MM.1S (cell line): ENCODE data around the gene BRD9.

Experiments used
- DNase-seq: peaks from one replicate; pipeline ENCODE4 v3.0.0-alpha.2; 2015
- H2AFZ ChIP-seq: fragments of 300-600 bp; sonication (generic); 2 replicates; pipeline ENCODE4 v1.6.0; 2016; ENCODE audit warnings: antibody characterized with exemption, low read length
- H3F3A ChIP-seq: fragments of 300-600 bp; sonication (generic); 2 replicates; pipeline ENCODE4 v1.6.1; 2016; ENCODE audit warnings: mild to moderate bottlenecking, antibody characterized with exemption, low read length, moderate library complexity, mixed read lengths; ENCODE audit not compliant: insufficient read depth
- H3K27ac ChIP-seq: fragments of 300-600 bp; sonication (generic); 2 replicates; pipeline ENCODE4 v1.5.1; 2016; ENCODE audit warnings: mild to moderate bottlenecking, low read length
- H3K27me3 ChIP-seq: fragments of 300-600 bp; sonication (generic); replicated peaks from 2 replicates; pipeline ENCODE4 v1.6.0; 2016; ENCODE audit warnings: low read length; ENCODE audit not compliant: insufficient read depth
- H3K36me3 ChIP-seq: fragments of 300-600 bp; sonication (generic); replicated peaks from 2 replicates; pipeline ENCODE4 v1.6.1; 2016; ENCODE audit warnings: mild to moderate bottlenecking, low read length, mixed read lengths; ENCODE audit not compliant: insufficient read depth
- H3K4me1 ChIP-seq: fragments of 300-600 bp; sonication (generic); 2 replicates; pipeline ENCODE4 v1.6.1; 2016; ENCODE audit warnings: low read length, mixed read lengths
- H3K4me2 ChIP-seq: fragments of 300-600 bp; sonication (generic); 2 replicates; pipeline ENCODE4 v1.6.0; 2016; ENCODE audit warnings: low read depth, low read length
- H3K4me3 ChIP-seq: fragments of 300-600 bp; sonication (generic); 2 replicates; pipeline ENCODE4 v1.5.1; 2016; ENCODE audit warnings: low read length, mixed read lengths
- H3K79me2 ChIP-seq: fragments of 300-600 bp; sonication (generic); 2 replicates; pipeline ENCODE4 v1.6.1; 2016; ENCODE audit warnings: mixed run types, low read length, mixed read lengths
- H3K9ac ChIP-seq: fragments of 300-600 bp; sonication (generic); 2 replicates; pipeline ENCODE4 v1.6.1; 2016; ENCODE audit warnings: low read length, mixed read lengths
- H3K9me2 ChIP-seq: fragments of 300-600 bp; sonication (generic); replicated peaks from 2 replicates; pipeline ENCODE4 v1.6.1; 2016; ENCODE audit warnings: mild to moderate bottlenecking, low read length, mixed read lengths; ENCODE audit not compliant: insufficient read depth
- H3K9me3 ChIP-seq: fragments of 300-600 bp; sonication (generic); replicated peaks from 2 replicates; pipeline ENCODE4 v1.6.1; 2016; ENCODE audit warnings: mild to moderate bottlenecking, low read length, mixed read lengths; ENCODE audit not compliant: insufficient read depth
- H4K20me1 ChIP-seq: fragments of 300-600 bp; sonication (generic); 2 replicates; pipeline ENCODE4 v1.6.1; 2016; ENCODE audit warnings: mild to moderate bottlenecking, low read length, moderate library complexity, mixed read lengths; ENCODE audit not compliant: insufficient read depth
- CTCF ChIP-seq: fragments of 300-600 bp; sonication (generic); IDR thresholded peaks from 2 replicates; pipeline ENCODE4 v1.5.1; 2016; ENCODE audit warnings: antibody characterized with exemption, low read length, mixed read lengths
- EZH2 ChIP-seq: fragments of 300-600 bp; sonication (generic); optimal IDR thresholded peaks from 2 replicates; pipeline ENCODE3; 2017; ENCODE audit warnings: low read depth, mild to moderate bottlenecking, antibody characterized with exemption, low read length, mixed read lengths
- EZH2phosphoT487 ChIP-seq: fragments of 300-600 bp; sonication (generic); IDR thresholded peaks from 2 replicates; pipeline ENCODE4 v1.6.1; 2018; ENCODE audit warnings: antibody characterized with exemption, low read length

Gene BRD9

GRCh38 chr5:891117-891836, 1.3 kb downstream of the BRD9 start:
- Histone ChIP-seq H2AFZ (no peak overlapping the region), H4K20me1 (no peaks in the 10 kb centered on the region), H3K4me2 (peak overlapping the region; percentile 97), H3K27ac (no peak overlapping the region), H3K9me3 (no peaks in the 10 kb centered on the region), H3K9ac (peak overlapping the region; percentile 92), H3K27me3 (no peaks in the 10 kb centered on the region), H3K36me3 (peaks cover 35% of the 10 kb centered on the region), H3K9me2 (no peaks in the 10 kb centered on the region), H3K4me3 (peak overlapping the region; percentile 96), H3K79me2 (peaks cover 96% of the 10 kb centered on the region), H3K4me1 (peaks cover 26% of the 10 kb centered on the region; the same call in 1 of the 2 replicates), H3F3A (0 out of 2 replicates have a peak, but pooled peaks cover 5% of the 10 kb centered on the region)
- no peak for DNase-seq
- TF ChIP-seq CTCF (no peak), EZH2phosphoT487 (no peak), EZH2 (no peak)

- Histone ChIP-seq H3K36me3 (peaks cover 30% of the 10 kb centered on the region), H2AFZ (no peak overlapping the region), H3K9me2 (no peaks in the 10 kb centered on the region), H3F3A (0 out of 2 replicates have a peak, but pooled peaks cover 5% of the 10 kb centered on the region), H3K27me3 (no peaks in the 10 kb centered on the region), H3K27ac (no peak overlapping the region), H3K79me2 (peaks cover 96% of the 10 kb centered on the region), H3K9me3 (no peaks in the 10 kb centered on the region), H3K9ac (no peak overlapping the region), H3K4me1 (peaks cover 13% of the 10 kb centered on the region; the same call in 1 of the 2 replicates), H4K20me1 (no peaks in the 10 kb centered on the region), H3K4me2 (no peak overlapping the region), H3K4me3 (no peak overlapping the region)
- no peak for TF ChIP-seq EZH2phosphoT487
- TF ChIP-seq CTCF: no peak
- no peak for TF ChIP-seq EZH2
- no peak for DNase-seq
These were observed 3.4 kb downstream of the BRD9 start for GRCh38 chr5:889075-889710.

GRCh38 chr5:888638-889035, 4.0 kb downstream of the BRD9 start:
- Histone ChIP-seq H3K4me3 (no peak overlapping the region), H3K79me2 (peaks cover 96% of the 10 kb centered on the region), H3K9me3 (no peaks in the 10 kb centered on the region), H3F3A (0 out of 2 replicates have a peak, but pooled peaks cover 5% of the 10 kb centered on the region), H3K27ac (no peak overlapping the region), H3K4me2 (no peak overlapping the region), H3K9ac (no peak overlapping the region), H4K20me1 (no peaks in the 10 kb centered on the region), H3K36me3 (peaks cover 35% of the 10 kb centered on the region), H3K9me2 (no peaks in the 10 kb centered on the region), H2AFZ (no peak overlapping the region), H3K4me1 (peaks cover 9% of the 10 kb centered on the region; the same call in 1 of the 2 replicates), H3K27me3 (no peaks in the 10 kb centered on the region)
- DNase-seq: no peak
- TF ChIP-seq CTCF (no peak), EZH2phosphoT487 (no peak), EZH2 (no peak)
